ENCODE measurements around the gene GRIFIN. TPM values are rescaled to one million over a fixed set of nuclear protein-coding genes. Genes with fewer than 3 reads are reported as not detected.

GRIFIN gene
- not detected in 2 replicates for total RNA-seq

GRCh38 chr7:2476298-2476697, at the start of gene GRIFIN:
GRIFIN (minus strand) TSS chr7:2476398; CDS start chr7:2476383, 15 bp downstream.

GRCh38 chr7:2519119-2519930, 43.1 kb upstream of the GRIFIN start, which contains the start of gene LFNG:
LFNG (plus strand) TSS chr7:2519774; CDS start chr7:2519862, 88 bp downstream.

Other genes with a start within 250 kb of the GRIFIN start
- gene MAD1L1, start 243.5 kb downstream of the GRIFIN start, total RNA-seq = 55.9 and 76.3 TPM in 2 replicates
- gene MRM2, start 234.2 kb downstream of the GRIFIN start, total RNA-seq = 12.9 and 17.2 TPM in 2 replicates
- gene NUDT1, start 234.2 kb downstream of the GRIFIN start, total RNA-seq = 28.8 and 34.8 TPM in 2 replicates
- gene SNX8, start 162.0 kb downstream of the GRIFIN start, total RNA-seq = 8.8 and 13.9 TPM in 2 replicates
- 154 and 207 TPM in 2 replicates for gene EIF3B, start 121.6 kb downstream of the GRIFIN start, total RNA-seq
- 2.6 and 7.1 TPM in 2 replicates for gene CHST12, start 72.8 kb downstream of the GRIFIN start, total RNA-seq
- 0.43 and 3.3 TPM in 2 replicates for gene LFNG, start 43.4 kb upstream of the GRIFIN start, total RNA-seq
- gene BRAT1, start 79.1 kb upstream of the GRIFIN start, total RNA-seq = 15.4 and 23.3 TPM in 2 replicates
- gene IQCE, start 82.6 kb upstream of the GRIFIN start, total RNA-seq = 7.4 and 11.7 TPM in 2 replicates
- 27.9 TPM in 2 replicates for gene TTYH3, start 155.6 kb upstream of the GRIFIN start, total RNA-seq
- gene AMZ1, start 211.8 kb upstream of the GRIFIN start, total RNA-seq = 0.28 TPM in 2 replicates

All from smooth muscle cell of bladder (primary cell).